Lung (tissue), 12 donors: ENCODE data around the gene SSX2IP. TPM values are rescaled to one million over a fixed set of nuclear protein-coding genes. Genes with fewer than 3 reads are reported as not detected.
A peak's percentile ranks its signal among the peaks of the same experiment; 100 is the strongest.

ENCODE experiments used
- ATAC-seq: fragments of 200-7000 bp; cut with Tn5 transposase; one replicate; pipeline ENCODE4 v1.9.1; 2020; ENCODE audit warnings: moderate number of reproducible peaks; ENCODE audit not compliant: insufficient read depth, low FRiP score
- DNase-seq, 3 donors: peaks; one replicate each; pipeline ENCODE4 v3.0.0-alpha.2; 2013 to 2017
- H3K27ac ChIP-seq, 2 donors: one replicate each; pipeline ENCODE4 v1.5.1; 2013; ENCODE audit warnings: mild to moderate bottlenecking in 2 of 2, moderate library complexity in 2 of 2, control low read depth in 1 of 2, inconsistent platforms in 1 of 2, low read depth in 1 of 2, low read length in 1 of 2
- H3K27me3 ChIP-seq, 3 donors: one replicate each; pipeline ENCODE4 v1.5.1; 2013; ENCODE audit warnings: low read length in 2 of 3; ENCODE audit not compliant: control insufficient read depth in 3 of 3, insufficient read depth in 3 of 3
- H3K36me3 ChIP-seq, 4 donors: one replicate each; pipeline ENCODE4 v1.5.1; 2013; ENCODE audit warnings: low read length in 4 of 4, mild to moderate bottlenecking in 1 of 4, moderate library complexity in 1 of 4; ENCODE audit not compliant: control insufficient read depth in 4 of 4, insufficient read depth in 4 of 4
- H3K4me1 ChIP-seq, 5 donors: one replicate each; pipeline ENCODE4 v1.5.1; 2013; ENCODE audit warnings: low read length in 5 of 5, mild to moderate bottlenecking in 2 of 5, moderate library complexity in 1 of 5; ENCODE audit not compliant: control insufficient read depth in 5 of 5, insufficient read depth in 5 of 5
- H3K4me3 ChIP-seq: one replicate; pipeline ENCODE4 v1.5.1; 2013; ENCODE audit warnings: mild to moderate bottlenecking, control low read depth, moderate library complexity
- H3K9ac ChIP-seq, 2 donors: one replicate each; pipeline ENCODE4 v1.5.1; 2013; ENCODE audit warnings: low read length in 2 of 2, control low read depth in 1 of 2; ENCODE audit not compliant: insufficient read depth in 1 of 2
- H3K9me3 ChIP-seq, 4 donors: one replicate each; pipeline ENCODE4 v1.5.1; 2013; ENCODE audit warnings: low read length in 3 of 4, mild to moderate bottlenecking in 1 of 4, moderate library complexity in 1 of 4; ENCODE audit not compliant: control insufficient read depth in 4 of 4, insufficient read depth in 3 of 4
- CTCF ChIP-seq: IDR thresholded peaks from 2 replicates; pipeline ENCODE4 v1.5.1; 2012; ENCODE audit warnings: mild to moderate bottlenecking; ENCODE audit errors: control extremely low read depth, extremely low read depth
- WGBS, 2 donors: extraction: QIAGEN DNeasy Blood & Tissue Kit; methylation state at CpG; one replicate each; pipeline ENCODE4 v1.1.7; 2013; 5-methylcytosine and 5-hydroxymethylcytosine counted together
- polyA plus RNA-seq, 2 donors: library from polyadenylated mRNA; stranded (reverse); fragments of 200-250 nt; gene quantifications; one replicate each; pipeline ENCODE4 v1.2.1, GENCODE V29; 2013
- total RNA-seq, 2 donors: library from RNA; depleted of rRNA in 1 of 2; stranded (reverse); fragments of >200 nt in 1 of 2; gene quantifications; one replicate each; pipeline ENCODE4 v1.2.1, GENCODE V29; 2014 to 2021
- donor health status: control.
- donor health status: control.
- donor health status: Bipolar disorder and iron deficiency.
- donor health status: healthy.
- donor health status: DM: yes; HTN: yes; CAD: no.

Gene SSX2IP
- total and polyA plus RNA-seq, 4 donors, result 2.7 to 12.1 (median 5.1) TPM

- no peak for ATAC-seq
Observed at GRCh38 chr1:84634536-84635205, 55.6 kb downstream of the SSX2IP start.

GRCh38 chr1:84632673-84633434 is 57.4 kb downstream of the SSX2IP start:
- Histone ChIP-seq H3K9me3 (no peaks in the 10 kb centered on the region), H3K36me3 (no peaks in the 10 kb centered on the region), H3K9ac (no peak overlapping the region), H3K27me3 (no peaks in the 10 kb centered on the region), H3K4me3 (no peak overlapping the region), H3K27ac (no peak overlapping the region), H3K4me1 (peaks cover 0 to 3% (median 0%) of the 10 kb centered on the region in 5 donors)
- DNase-seq (no peak), ATAC-seq (peak; percentile 58)
- no peak for TF ChIP-seq CTCF
- 36 to 53% methylated on average over 2 of the region's 2 CpGs for WGBS, 2 donors

More at GRCh38 chr1:84634536-84635205, 55.6 kb downstream of the SSX2IP start:
- H3K9me3 ChIP-seq, result no peaks in the 10 kb centered on the region
- peak in 1 of 3 donors; percentile 12 for DNase-seq
- 58 to 78% methylated on average over 5 of the region's 5 CpGs for WGBS, 2 donors
- no peaks in the 10 kb centered on the region for H3K36me3 ChIP-seq
- H3K27ac ChIP-seq, result no peak overlapping the region
- no peak overlapping the region for H3K9ac ChIP-seq
- H3K27me3 ChIP-seq, result no peaks in the 10 kb centered on the region
- H3K4me3 ChIP-seq, result no peak overlapping the region
- peaks cover 0 to 3% (median 0%) of the 10 kb centered on the region in 5 donors for H3K4me1 ChIP-seq
- TF ChIP-seq CTCF, result no peak

DNA sequence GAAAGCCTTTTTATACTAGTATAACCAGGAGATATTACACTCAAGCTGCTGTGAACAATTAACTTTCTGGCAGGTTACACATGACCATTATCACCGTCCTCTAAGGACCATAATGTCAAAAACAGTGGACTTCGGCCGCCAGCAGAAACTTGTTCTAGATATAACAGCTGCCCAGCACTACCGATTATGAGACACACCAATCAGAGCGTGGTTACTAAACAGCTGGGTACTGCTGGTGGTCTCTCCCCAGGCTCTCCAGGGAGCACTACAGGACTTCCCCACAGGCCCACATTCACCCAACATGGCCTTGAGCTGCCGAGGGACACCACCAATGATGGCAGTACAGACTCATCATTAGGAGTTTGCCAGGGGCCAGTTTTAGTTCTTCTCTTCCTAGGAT is 58.1 kb downstream of the SSX2IP start:
- no peak overlapping the region for H3K9ac ChIP-seq
- no peaks in the 10 kb centered on the region for H3K27me3 ChIP-seq
- H3K9me3 ChIP-seq, result no peaks in the 10 kb centered on the region
- DNase-seq (no peak), ATAC-seq (no peak)
- no peak for TF ChIP-seq CTCF
- H3K4me3 ChIP-seq, result no peak overlapping the region
- H3K27ac ChIP-seq, result no peak overlapping the region
- WGBS, 2 donors, result 75 to 77% methylated on average over 6 of the region's 6 CpGs
- H3K4me1 ChIP-seq, result peaks cover 0 to 3% (median 0%) of the 10 kb centered on the region in 5 donors
- H3K36me3 ChIP-seq, result no peaks in the 10 kb centered on the region
